CD4-positive, alpha-beta T cell treated with Interleukin-17A for 1 hour (primary cell): ENCODE measurements around the gene UGT1A4.

Experiments used
- DNase-seq: peaks from one replicate; pipeline ENCODE4 v3.0.0-alpha.2; 2020

UGT1A4 gene

DNA sequence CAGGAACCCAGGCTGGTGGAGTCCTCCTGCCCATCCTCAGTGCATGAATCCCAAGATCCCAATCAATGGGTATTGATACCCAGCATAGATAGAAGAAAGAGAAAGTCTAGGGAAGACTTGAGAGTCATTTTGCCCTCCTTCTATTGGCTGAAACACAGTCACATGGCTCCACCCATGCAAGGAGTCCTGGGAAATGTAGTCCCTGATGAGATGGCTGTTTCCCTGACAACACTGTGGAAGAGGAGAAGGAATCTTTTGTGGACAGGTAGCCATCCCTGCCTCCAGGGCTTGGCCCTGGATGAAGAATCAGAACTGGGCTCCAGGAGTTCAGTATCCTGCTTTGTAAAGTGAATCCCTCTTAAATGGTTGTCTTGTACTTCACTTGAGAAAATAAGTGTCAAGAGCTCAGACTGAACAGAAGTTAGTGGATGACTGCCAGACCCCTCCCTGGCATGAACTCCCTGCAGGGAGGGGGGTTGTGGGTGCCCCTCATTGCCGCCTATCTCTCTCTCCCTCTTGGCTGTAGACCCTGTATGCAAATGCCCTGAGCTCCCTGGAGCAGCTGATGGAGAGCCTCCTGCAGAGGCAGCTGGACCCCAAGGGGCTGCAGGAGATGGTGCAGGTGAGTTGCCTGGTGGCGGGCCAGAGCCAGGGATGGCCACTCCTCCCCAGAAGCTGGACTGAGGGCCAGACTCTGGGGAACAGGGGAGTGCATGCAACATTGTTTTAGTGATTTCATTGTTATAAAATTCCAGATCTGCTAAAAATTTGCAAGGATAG, 95.7 kb downstream of the UGT1A4 start:
- no peak for DNase-seq

DNA sequence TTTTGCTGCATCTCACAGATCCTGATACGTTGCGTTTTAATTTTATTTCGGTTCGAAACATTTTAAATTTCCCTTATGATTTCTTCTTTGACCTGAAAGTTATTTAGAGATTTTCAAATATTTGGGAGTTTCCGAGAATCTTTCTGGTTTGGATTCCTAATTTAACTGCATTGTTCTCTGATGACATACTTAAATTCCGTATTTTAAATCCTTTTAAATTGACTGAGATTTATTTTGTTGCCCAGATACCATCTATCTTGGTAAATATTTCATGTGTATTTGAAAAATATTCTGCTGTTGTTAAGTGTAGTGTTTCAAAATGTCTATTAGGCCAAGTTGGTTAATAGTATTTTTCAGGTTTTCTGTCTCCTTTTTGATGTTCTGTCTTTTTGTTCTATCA, 97.3 kb downstream of the UGT1A4 start:
- DNase-seq = no peak

DNA sequence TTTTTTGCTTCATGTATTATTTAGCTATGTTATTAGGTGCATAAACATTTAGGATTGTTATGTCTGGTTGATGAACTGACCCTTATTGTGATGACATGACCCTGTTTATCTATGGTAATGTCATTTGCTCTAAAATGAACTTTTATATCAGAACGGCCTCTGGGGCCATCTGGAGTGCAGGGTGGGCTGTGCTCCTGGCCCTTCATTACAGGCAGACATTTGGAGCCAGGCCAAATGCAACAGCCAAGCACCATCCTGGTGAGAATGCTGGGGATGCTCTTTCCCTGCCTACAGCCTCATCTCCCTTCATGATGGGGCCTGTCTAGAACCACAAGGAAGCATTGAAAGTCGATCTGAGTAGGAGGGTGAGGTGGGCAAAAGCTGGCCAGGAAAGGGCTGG, 97.8 kb downstream of the UGT1A4 start:
- DNase-seq = no peak

DNA sequence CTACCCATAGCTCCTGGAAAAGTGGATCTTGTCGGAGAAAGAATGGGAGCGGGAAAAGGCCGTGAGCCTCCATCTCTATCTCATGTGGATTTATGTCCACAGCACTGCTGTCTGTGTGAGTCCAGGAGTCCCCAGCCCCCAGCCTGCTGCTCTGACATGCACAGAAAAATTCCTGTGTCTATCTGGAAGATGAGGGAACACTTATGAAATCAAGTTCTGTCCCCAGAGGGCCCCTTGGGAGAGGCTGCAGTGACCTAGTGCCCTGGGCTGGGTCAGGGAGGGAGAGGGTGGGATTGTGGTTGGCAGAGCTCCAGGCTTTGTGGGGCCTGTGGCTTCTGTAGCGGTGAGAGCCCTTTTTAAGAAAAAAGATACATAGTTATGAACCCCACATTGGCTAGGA, 98.2 kb downstream of the UGT1A4 start:
- no peak for DNase-seq

DNA sequence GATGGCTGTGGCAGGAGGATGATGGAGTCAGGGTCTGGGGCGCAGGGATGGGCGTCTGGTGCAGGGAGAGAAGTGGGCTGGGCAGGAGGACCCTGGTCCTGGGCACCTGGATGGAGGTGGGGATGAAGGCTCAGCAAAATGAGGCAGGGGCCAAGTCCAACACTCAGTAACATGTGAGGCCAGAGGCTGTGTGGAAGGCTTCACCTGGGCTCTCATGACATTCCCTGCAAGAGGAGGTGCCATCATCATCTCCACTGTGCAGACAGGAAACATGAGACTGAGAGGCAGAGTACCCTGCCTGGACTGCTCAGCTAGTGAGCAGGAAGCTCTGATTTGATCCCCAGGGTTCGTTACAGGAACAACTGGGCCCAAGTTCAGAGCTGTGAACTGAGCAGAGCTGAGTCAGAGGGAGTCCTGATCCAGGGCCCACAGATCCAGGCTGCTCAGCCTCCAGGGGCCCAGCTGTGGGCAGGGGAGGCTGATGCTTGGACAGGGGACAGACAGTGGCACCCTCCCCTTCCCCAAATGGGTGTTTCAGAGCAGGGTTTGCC, 98.9 kb downstream of the UGT1A4 start:
- no peak for DNase-seq

DNA sequence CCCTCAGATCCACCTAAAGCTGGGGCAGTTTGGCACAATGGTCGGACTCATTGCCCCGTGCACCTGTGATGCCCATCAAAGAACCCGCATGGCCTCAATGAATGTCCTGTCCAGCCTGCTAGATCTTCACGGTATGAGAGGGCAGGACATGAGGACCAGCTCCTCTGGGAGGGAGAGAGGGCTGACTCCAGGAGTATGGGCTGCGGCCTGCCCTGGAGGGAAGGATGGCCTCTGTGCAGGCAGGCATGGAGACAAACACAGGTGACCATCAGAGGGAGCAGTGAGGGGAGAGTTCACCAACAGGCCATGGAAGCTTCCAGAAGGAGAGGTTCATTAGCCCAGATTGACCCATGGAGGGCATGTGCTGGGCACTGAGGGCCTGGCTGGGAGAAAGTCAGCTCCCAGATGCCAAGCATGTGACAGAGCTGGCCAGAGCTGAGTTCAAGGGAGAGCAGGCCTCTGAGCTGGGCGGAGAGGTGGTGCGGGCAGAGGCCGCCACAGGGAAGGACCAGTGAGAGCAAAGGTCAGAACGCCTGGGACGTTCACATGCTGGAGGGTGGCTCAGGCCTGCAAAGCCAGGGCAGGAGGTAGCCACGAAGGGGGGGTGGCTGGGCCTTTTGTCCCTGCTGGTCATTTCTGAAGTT, 99.6 kb downstream of the UGT1A4 start:
- DNase-seq = no peak

DNA sequence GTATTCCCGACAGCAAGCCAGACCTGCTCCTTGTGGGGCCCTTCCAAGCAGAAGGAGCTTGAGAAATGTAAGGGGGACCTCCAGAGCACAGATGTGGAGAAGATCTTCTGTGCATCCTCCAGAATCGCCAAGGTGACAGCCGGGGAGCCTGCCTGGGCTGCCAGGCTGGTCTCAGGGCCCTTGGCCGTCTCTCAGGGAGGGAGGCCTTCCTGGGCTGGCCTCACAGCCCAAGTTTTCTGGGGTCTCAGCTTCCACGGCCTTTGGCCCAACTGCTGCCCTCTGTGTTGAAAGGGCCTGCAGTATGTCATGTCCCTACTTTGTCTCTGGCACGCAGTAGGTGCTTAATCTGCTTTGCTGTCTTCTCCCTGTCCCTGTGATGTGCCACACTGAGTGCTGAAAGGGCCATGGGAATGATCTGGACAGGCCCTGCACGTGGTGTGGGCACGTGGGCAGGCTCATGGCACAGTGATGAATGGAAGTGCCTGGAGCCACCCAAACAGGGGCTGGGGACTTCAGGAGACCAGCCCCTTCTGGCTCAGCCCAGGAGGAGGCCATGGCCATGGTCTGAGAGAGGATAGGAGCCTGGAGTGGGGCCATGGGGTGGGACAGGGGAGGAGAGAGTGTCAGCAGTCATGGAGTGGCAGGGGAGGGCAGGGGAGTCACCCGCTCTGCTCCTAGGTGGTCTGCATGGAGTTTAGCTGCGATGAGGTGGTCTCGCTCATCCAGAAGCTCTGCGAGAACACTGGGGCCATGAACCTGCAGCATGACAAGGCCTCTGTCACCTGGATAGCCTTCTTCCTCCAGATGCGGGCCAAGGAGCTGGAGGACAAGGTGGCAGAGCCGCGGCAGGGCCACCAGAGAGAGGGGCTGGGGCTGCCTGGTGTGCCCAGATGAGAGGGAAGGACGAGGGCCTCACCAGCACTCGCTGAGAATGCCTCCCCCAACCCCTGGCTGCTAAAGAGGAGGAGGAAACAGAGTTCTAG, 100.4 kb downstream of the UGT1A4 start:
- no peak for DNase-seq

DNA sequence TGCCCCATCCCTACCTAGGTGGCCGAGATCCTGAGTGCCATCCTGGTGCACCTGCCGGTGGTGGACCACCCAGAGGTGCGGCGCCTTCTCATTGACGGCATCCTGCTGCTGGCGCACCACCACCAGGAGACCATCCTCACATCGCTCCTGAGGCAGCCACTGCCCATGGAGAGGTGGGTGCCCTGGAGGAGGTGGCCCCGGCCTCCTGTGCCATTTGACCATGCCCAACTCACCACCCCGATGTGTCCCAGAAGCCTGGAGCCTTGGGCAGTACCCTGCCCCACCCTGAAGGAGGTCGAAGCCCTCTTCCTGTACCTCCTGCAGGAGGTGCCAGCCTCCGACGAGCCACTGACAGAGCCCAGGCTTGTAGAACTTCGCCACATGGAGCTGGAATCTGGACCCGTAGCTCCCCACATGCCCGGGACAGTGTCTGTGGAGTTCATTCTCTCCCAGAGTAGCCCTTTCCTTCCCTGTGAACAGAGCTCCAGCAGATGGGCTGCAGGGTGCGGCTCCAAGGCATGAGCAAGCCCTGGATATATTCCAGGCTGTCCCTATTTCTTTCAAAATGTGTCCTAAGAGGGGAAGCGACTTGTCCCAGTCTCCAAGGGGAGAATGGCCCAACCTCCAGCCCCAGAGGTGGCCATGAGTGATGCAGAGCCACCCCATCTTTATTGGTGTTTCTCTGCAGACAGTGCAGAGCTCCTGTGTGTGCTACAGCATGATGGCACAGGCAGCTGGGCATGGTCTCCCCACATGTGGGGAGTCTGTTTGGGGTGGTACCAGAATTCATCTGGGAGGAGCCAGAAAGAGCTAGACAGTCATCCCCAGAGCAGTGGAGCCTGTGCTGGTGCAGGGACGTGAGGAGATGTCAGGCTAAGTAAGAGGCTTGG, 101.6 kb downstream of the UGT1A4 start:
- DNase-seq = no peak

DNA sequence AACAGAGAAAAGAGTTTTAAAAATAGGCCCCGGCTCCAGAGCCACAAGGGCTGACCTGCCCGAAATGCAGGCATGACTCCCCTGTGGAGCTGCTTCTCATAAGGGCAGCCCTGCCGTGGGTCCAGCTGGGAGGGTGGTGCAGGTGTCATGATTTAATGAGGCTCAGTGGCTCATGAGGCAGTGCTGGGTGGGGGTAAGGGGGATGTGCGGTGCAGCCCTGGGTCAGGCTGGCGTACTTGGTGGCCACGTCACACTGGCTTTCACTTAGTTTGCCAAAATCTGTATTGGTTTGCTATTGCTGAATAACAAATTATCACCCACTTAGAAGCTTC, 102.2 kb downstream of the UGT1A4 start:
- DNase-seq = no peak

DNA sequence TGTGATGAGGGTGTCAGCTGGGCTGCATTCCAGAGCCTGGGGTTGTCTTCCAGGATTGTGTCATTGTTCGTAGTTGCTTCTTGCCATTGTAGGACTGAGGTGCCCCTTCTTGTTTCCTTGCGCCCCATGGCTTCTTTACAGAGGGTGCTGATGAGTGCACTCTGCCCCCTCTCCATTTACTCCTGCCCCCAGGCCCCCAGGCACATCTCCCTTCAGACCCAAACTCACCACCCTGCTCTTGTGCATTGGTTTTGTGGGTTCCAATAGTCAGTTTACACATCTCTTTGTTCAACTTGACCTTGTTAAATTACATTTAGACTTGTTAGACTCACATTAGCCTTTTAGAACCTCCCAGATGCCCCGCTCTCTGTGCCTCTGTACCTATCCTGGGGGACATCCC, 102.7 kb downstream of the UGT1A4 start:
- DNase-seq = no peak

DNA sequence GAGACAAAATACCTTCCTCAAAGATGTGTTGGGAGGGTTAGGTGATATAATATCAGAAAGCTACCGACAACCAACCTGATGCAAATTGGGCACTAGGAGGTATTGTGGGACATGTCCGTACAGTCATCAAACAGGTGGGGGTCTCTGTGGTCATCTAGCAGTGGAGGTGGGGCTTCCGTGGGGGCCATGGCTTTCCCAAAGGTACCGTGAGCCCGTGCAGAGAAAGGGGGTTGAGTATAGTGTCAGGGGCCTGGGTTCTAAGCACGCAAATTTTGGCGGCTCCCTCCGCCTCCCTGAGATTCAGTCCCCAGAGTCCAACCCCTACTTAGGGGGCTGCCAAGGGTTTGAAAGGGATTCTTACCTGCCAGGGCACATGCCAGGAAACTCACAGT, 103.2 kb downstream of the UGT1A4 start:
- DNase-seq = no peak

DNA sequence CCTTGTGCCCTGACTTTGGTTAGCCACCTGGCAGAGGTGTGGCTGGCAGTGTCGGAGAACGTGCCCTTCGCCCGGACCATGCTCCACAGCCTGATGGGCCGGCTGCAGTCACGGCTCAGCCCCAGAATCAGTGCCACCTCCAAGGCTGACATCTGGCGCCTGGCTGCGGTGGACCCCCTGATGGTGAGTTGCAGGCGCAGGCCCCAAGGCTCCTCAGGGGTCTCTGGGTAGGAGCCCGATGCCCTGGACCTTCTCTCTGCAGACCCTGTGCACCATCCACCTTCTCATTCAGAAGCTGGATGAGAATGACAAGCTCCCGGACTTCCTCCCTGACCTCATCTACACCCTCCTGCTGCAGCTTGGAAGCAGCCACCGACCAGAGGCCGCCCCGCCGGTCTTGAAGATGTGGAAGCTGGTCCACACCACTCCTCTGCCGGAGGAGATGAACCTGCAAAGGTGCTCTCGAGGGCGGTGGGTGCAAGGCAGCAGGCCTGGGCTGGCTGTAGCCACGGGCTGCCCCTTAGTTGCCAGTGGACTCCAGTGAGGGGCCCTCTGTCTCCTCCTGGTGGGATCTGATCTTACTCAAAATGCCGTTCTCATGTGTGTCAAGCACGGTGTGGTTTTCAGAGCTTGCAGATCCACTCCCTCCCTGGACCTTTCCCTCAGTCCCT, 103.7 kb downstream of the UGT1A4 start:
- DNase-seq = no peak
